Fibroblast of the aortic adventitia (primary cell): ENCODE measurements around the gene E2F6. TPM values are rescaled to one million over a fixed set of nuclear protein-coding genes. Genes with fewer than 3 reads are reported as not detected.

Experiments
- DNase-seq: peaks from one replicate; pipeline ENCODE4 v3.0.0-alpha.2; 2010; ENCODE audit warnings: low read depth
- H3K4me3 ChIP-seq: 2 replicates; pipeline ENCODE4 v1.5.1; 2011; ENCODE audit warnings: low read depth, mild to moderate bottlenecking, control low read depth, low read length, moderate library complexity
- CTCF ChIP-seq: IDR thresholded peaks from 2 replicates; pipeline ENCODE4 v1.5.1; 2011; ENCODE audit warnings: mild to moderate bottlenecking, low read length, control low read depth, inconsistent platforms; ENCODE audit not compliant: insufficient read depth
- total RNA-seq: library from RNA; depleted of rRNA; stranded (reverse); fragments of >200 nt; gene quantifications from 2 replicates; pipeline ENCODE4 v1.2.3, GENCODE V29; 2012; ENCODE audit warnings: low replicate concordance

E2F6 gene
- total RNA-seq, 1 donor: 11.3 TPM

GRCh38 chr2:11509657-11510360 lies 43.8 kb upstream of the E2F6 start:
- no peak for TF ChIP-seq CTCF
- DNase-seq: no peak
- no peak overlapping the region for H3K4me3 ChIP-seq

GRCh38 chr2:11508279-11508678 lies 42.3 kb upstream of the E2F6 start:
- H3K4me3 ChIP-seq: no peak overlapping the region
- DNase-seq: no peak
- no peak for TF ChIP-seq CTCF

- H3K4me3 ChIP-seq: no peak overlapping the region
- TF ChIP-seq CTCF: no peak
- no peak for DNase-seq
Measured at GRCh38 chr2:11507517-11507916, 41.6 kb upstream of the E2F6 start.

GRCh38 chr2:11506611-11506969 lies 40.6 kb upstream of the E2F6 start:
- no peak overlapping the region for H3K4me3 ChIP-seq
- no peak for TF ChIP-seq CTCF
- DNase-seq: no peak

GRCh38 chr2:11505652-11506610 lies 40.0 kb upstream of the E2F6 start:
- no peak for DNase-seq
- no peak overlapping the region for H3K4me3 ChIP-seq
- no peak for TF ChIP-seq CTCF

GRCh38 chr2:11503354-11503927 lies 37.5 kb upstream of the E2F6 start:
- no peak for TF ChIP-seq CTCF
- H3K4me3 ChIP-seq: no peak overlapping the region
- no peak for DNase-seq
